Measurements from ENCODE around the gene DHX57. TPM values are rescaled to one million over a fixed set of nuclear protein-coding genes. Genes with fewer than 3 reads are reported as not detected.

Gene DHX57
- total RNA-seq, 1 donor from 2014 or later = 12.5 TPM

- no peak for TF ChIP-seq CTCF (IDR thresholded peaks at IDR 0.05; ENCODE audit: insufficient read depth, low read length, poor library complexity, severe bottlenecking)
- Histone ChIP-seq H3K36me3 (ENCODE audit: control insufficient read depth, insufficient read depth, low read length) (no peaks in the 10 kb centered on the region), H3K4me3 (ENCODE audit: low read depth, low read length) (no peak within 1 kb of the TSS), H3K27me3 (ENCODE audit: control insufficient read depth, insufficient read depth, low read length) (no peaks in the 10 kb centered on the region)
- no peak for DNase-seq (ENCODE audit: low read depth)
These were observed 13.8 kb upstream of the DHX57 start, which contains the start of gene ARHGEF33 for GRCh38 chr2:38889575-38889974. ARHGEF33 (plus strand) TSS chr2:38889875; CDS start chr2:38919448, 29,573 bp downstream.

GRCh38 chr2:38889045-38889444, 13.3 kb upstream of the DHX57 start:
- TF ChIP-seq CTCF (IDR thresholded peaks at IDR 0.05; ENCODE audit: insufficient read depth, low read length, poor library complexity, severe bottlenecking) = no peak
- DNase-seq (ENCODE audit: low read depth) = no peak
- Histone ChIP-seq H3K4me3 (ENCODE audit: low read depth, low read length) (no peak overlapping the region), H3K36me3 (ENCODE audit: control insufficient read depth, insufficient read depth, low read length) (no peaks in the 10 kb centered on the region), H3K27me3 (ENCODE audit: control insufficient read depth, insufficient read depth, low read length) (no peaks in the 10 kb centered on the region)

- no peak for TF ChIP-seq CTCF (IDR thresholded peaks at IDR 0.05; ENCODE audit: insufficient read depth, low read length, poor library complexity, severe bottlenecking)
- DNase-seq (ENCODE audit: low read depth) = no peak
- Histone ChIP-seq H3K27me3 (ENCODE audit: control insufficient read depth, insufficient read depth, low read length) (no peaks in the 10 kb centered on the region), H3K4me3 (ENCODE audit: low read depth, low read length) (no peak overlapping the region), H3K36me3 (ENCODE audit: control insufficient read depth, insufficient read depth, low read length) (no peaks in the 10 kb centered on the region)
These were observed 12.3 kb upstream of the DHX57 start for GRCh38 chr2:38887902-38888554.

- Histone ChIP-seq H3K36me3 (ENCODE audit: control insufficient read depth, insufficient read depth, low read length) (no peaks in the 10 kb centered on the region), H3K4me3 (ENCODE audit: low read depth, low read length) (no peak overlapping the region), H3K27me3 (ENCODE audit: control insufficient read depth, insufficient read depth, low read length) (no peaks in the 10 kb centered on the region)
- TF ChIP-seq CTCF (IDR thresholded peaks at IDR 0.05; ENCODE audit: insufficient read depth, low read length, poor library complexity, severe bottlenecking) = no peak
- DNase-seq (ENCODE audit: low read depth) = no peak
These were observed 11.6 kb upstream of the DHX57 start for GRCh38 chr2:38887347-38887746.

- no peak for DNase-seq (ENCODE audit: low read depth)
- Histone ChIP-seq H3K4me3 (ENCODE audit: low read depth, low read length) (no peak overlapping the region), H3K36me3 (ENCODE audit: control insufficient read depth, insufficient read depth, low read length) (no peaks in the 10 kb centered on the region), H3K27me3 (ENCODE audit: control insufficient read depth, insufficient read depth, low read length) (no peaks in the 10 kb centered on the region)
- no peak for TF ChIP-seq CTCF (IDR thresholded peaks at IDR 0.05; ENCODE audit: insufficient read depth, low read length, poor library complexity, severe bottlenecking)
These were observed 10.3 kb upstream of the DHX57 start for GRCh38 chr2:38886063-38886462.

- no peaks in the 10 kb centered on the region for H3K27me3 ChIP-seq (ENCODE audit: control insufficient read depth, insufficient read depth, low read length)
- DNase-seq (ENCODE audit: low read depth) = no peak
- TF ChIP-seq CTCF (IDR thresholded peaks at IDR 0.05; ENCODE audit: insufficient read depth, low read length, poor library complexity, severe bottlenecking) = no peak
- H3K4me3 ChIP-seq (ENCODE audit: low read depth, low read length) = peak overlapping the region; percentile 59
- H3K36me3 ChIP-seq (ENCODE audit: control insufficient read depth, insufficient read depth, low read length) = no peaks in the 10 kb centered on the region
These were observed 673 bp upstream of the DHX57 start for GRCh38 chr2:38876407-38876806.

Data from kidney epithelial cell (primary cell).